Stimulated activated naive CD4-positive, alpha-beta T cell (primary cell): ENCODE data around the gene NOP56.
A peak's percentile ranks its signal among the peaks of the same experiment; 100 is the strongest.
"Not testable (repeated sequence)": the region's sequence is repeated elsewhere in the genome, so short reads cannot be mapped to it uniquely, and the experiment has no call there.

ENCODE experiments used
- DNase-seq, 6 experiments: peaks; one replicate each; lab custom pipeline; 2025; lab: John Stamatoyannopoulos, UW

Gene NOP56

DNA sequence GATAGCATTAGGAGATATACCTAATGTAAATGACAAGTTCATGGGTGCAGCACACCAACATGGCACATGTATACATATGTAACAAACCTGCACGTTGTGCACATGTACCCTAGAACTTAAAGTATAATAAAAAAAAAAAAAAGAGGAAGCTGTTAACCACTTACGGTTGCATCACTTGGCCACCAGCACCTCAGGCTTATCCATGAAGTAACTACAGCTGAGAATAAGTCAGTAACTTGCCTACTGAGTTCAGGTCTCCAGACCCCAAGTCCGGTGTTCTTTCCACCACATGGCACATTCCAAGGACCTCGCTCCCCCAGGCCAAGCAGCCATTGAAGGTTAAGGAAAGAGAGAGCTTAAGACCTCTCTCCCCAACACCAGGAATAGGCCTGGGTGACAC is 32.4 kb downstream of the NOP56 start:
- DNase-seq, result not testable (repeated sequence)

DNA sequence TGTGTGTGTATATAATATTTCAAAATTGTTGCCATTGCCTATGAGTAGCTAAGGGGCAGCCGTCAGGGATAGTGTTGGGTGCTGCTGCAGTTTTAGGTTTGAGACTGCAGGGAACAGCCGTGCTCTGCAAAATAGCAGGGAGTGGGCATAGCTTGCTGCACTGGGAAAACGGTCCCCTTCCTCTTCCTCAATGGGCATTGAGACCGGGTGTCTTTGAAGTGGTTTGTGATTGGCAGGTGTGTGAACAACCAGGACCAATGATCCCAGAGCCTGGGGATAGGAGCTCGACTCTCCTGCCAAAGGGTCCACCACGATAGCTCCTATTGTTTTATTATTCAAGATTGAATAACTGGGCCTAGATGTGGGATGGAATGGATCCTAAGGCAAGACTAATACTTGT is 35.1 kb downstream of the NOP56 start:
- DNase-seq, result no peak

DNA sequence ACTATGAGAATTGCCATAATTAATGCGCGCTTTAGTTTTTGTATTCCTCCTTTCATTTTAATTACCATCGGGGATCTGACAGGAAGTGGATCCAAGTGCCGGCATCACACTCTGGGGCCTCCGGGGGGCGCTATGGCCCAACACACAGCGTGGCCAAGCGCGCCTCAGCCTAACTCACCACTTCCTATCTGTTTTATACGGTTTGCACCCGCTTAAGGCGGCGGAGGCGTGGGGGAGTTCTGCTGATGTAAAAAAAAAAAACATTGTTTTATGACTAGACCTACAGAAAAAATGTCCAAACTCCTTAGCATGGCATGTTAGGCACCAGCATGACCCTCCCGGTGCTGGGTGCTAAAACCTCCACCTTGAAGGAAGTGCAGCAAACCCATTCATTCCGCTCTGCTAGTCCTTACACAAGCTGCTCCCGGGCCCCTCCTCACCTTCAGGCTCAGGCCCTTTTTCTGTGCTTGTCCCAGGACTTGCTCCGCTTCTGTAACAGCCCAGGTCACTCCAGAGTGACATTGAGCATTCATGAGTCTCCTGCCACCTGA is 35.7 kb downstream of the NOP56 start:
- peak; percentile 63 to 85 (median 69) for DNase-seq

DNA sequence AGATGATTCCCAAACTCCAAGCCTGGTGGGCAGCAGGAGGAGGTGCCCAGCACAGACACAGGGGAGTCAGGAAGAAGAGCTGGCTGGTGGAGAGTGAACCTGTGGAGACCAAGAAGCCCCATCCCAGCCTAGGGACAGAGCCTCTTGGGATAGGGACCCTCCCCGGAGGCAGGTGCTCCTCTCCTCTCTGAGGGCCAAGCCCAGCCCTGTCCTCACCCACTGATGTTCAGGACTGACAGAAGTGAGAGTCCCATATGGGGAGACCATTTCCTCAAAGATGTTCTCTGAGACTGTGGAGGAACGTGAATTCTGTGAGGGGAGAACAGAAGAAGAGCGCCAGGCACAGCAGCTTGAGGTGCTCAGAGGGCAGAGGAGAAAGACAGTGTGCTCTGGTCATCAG is 37.8 kb downstream of the NOP56 start:
- DNase-seq, result no peak

DNA sequence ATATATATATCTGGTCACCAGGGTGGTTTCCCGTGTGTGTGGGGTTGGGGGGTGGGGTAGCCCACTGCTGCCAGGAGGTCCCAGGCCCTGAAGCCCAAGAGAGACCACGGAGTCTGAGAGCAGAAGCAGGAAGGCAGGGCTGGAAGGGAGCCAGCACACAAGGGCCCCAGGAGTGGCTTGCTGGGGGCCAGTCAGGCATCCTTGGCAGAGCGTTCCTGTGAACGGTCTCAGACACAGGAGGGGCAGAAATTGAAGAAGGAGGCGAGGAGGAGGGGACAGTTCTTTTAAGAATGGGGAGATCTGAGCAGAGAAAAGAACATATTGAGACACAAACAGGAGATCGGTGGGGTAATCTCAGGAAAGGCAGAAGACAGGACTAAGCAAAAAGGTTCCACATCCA is 38.3 kb downstream of the NOP56 start:
- no peak for DNase-seq

DNA sequence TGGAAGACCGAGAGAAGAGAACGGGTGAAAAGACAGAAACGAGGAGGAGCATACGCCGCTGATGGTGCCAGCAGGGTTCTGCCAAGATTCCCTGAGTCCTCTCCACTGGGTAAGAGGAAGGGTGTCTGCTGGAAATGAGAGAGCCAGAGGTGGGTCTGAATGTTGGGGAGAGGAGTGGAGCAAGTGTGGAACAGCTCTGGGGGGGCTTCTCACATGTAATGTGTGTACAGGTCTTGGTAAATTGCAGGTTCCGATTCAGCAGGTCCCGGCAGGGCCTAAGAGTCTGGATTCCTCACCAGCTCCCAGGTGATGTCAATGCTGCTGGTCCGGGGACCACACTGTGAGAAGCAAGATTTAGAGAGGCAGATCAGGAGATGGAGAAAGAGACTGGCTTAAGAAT is 38.7 kb downstream of the NOP56 start:
- no peak for DNase-seq

DNA sequence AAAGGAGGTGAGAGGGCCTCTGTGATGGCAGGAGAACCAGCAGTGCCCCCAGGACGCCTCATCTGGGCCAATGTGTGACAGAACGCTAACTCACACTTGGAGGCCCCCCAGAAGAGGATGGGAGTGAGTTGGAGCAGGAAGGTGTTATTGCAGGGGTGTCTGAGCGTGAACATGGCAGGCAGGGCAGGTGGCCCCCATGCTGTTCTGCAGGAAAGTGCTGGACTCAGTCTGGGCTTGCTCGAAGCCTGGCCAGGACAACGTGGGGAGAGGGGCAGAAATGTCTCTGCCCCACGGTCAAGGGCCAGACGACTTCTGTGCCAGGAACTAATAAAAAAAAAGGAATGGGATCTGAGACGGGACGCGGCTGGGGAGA is 39.2 kb downstream of the NOP56 start:
- DNase-seq, result no peak

DNA sequence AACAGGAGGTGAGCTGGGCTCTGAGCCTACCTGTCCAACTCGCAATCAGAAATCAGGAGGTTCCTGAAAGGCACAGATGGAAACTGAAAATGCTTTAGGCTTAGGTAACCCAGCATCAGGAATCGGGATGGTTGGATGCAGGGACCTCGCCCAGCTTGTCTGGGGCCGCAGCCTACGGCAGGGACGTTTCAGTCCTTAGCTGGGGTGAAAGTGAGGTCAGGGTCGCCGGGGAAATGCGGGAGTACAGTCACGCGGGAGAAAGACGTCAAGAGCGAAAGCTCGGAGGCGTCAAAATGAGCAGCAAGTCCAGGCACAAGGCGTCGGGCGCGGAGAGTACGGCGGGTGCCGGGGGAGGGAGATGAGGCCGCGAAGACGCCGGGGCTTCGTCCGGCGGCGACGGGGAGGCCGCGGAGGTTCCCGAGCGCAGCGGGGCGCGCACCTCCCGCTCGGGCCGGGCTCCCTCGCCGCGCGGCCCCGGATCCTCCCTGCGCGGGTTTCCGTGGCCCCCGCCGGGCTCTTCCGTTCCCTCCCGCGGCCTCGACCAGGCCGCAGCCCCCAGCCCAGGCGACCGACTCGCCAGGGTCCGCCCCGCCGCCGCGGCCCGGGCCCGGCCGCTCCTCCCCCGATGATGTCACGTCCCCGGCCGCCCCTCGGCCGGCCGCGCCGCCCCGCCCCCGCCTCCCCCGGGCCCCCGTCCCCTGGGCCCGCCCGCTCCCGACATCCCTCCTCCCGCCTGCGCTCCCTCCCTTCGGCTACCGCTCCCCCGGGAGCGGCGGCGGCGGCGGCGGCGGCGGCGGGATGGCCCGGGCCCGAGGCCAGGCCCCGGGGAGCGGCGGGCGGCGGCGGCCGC is 39.8 kb downstream of the NOP56 start, which contains the start of gene EBF4:
EBF4 (plus strand) TSS at position 745 of the 850 bp plus-strand sequence. CDS start 866 bp downstream, outside the sequence.
- peak in 3 of 6 experiments; percentile 17 to 42 (median 21) for DNase-seq

DNA sequence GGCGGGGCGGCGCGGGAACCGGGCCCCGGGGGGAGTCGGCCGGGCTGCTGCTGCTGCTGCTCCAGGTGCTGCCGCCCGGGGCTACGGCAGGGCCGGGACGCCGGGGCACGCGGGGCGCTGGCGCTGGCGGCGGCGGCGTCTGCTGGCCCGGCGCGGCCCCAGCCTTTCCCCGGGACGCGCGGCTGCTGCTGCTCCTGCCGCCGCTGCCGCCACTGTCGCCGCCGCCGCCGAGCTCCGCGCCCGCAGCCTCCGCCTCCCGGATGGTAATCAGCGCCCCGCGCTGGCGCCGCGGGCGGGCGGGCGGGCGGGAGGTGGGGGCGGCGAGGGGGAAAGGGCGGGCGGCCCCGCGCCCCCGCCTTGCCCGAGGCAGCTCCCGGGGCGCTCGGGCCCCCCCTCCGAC is 40.5 kb downstream of the NOP56 start:
- peak in 3 of 6 experiments; percentile 22 to 47 (median 27) for DNase-seq

DNA sequence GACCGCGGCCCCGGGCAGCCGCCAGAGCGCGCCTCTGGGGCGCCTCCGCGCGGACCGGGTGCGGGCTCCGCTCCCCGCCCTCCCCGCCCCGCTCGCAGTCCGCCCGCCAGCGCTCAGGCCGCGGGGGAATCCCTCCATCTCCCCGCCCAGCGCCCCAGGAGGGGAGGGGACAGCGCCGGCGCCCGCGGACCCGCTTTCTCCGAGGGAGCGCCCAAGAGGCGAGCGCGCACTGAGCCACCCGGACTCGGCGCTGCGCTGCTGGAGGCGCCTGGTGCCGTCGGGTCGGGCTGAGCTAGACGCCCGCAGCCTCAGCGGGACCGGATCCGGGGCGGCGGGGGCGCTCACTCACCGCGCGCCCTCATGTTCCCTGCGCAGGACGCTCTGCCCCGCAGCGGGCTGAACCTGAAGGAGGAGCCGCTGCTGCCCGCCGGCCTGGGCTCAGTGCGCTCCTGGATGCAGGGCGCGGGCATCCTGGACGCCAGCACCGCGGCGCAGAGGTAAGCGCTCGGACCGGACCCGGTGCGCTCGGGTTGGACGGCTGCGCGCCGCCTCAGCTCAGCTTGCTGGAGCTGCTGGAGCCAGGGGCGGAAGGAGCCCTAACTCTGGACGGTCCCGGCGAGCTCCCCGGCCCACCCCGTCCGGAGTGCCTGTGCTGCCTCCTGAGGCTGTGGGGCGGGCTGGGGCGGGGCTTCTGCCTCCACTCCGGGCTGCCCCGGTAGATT is 41.0 kb downstream of the NOP56 start:
- peak; percentile 24 to 47 (median 41) for DNase-seq

DNA sequence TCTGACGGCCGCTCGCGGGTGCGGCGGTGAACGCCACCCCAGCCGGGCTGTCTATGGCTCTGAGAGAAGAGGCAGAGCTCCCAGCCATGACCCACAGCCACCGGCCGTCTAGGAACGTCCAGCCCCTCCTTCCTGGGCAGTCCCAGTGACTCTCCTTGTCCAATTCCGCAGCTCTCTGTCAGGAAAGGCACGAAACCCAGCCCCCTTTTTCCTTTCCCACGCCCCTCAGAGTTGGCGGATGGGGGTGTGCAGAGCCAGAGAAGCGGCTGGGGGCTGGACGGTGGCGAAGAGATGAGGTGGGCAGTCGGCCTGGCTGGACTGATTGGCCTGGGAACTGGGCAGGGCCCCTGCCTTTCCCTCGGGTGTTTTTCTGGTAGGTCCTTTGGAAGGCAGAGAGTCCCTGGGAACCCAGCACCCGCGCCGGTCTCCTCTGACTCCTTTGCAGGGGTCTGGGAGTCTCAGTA is 41.6 kb downstream of the NOP56 start:
- no peak for DNase-seq

DNA sequence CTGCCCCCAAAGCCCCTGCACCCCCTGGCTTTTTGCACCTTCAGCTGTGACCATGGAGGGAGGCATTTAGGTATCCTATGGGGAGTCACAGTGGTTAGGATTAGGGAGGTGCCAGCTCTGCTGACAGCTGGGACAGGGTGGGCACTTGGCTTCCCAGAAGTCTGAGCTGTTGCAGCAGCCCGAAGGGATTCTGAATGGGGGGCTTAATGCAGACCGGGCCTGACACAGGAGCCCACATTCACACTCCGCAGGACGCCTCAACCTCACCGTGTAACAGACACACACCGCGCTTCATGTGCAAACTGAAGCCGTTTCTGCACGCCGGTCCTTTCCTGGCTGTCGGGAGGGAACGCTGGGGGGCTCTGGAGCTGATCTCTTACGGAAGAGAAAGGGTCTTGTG is 42.1 kb downstream of the NOP56 start:
- no peak for DNase-seq

DNA sequence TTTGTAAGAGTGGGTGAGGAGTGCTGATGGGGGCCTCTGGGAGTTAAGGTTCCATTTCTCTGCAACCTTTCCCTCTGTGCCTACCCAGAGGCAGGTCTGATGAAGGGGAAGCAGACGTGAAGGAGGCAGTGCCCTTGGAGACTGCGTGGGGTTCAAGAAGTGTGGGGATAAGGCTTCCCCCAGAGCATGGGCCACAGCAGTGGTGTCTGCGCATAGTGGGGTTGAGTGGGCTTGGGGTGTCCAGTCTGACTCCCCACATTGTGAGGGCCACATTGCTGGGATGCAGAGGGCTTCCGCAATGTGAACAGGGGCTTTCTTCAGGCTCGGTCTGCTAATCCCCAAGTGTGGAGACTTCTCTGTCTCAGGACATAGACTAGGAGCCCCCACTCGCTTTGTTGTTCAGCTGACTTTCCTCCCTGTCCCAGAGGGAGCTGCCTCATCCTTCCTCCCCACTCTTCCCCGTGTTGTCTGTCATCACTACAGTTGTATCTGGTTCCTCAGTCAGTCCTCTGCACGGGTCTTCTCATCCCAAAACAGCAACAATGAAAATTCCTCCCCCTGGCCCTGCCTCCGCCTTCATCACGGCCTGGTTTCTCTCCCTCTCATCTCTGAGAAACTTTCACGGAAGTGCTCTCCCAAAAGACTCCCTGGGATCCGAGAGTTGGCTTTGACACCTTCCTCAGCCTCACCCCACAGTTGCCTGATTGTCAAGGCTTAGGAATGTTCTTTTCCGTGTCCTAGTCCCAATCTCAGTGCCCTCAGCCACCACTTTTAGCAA is 43.0 kb downstream of the NOP56 start:
- DNase-seq, result no peak

DNA sequence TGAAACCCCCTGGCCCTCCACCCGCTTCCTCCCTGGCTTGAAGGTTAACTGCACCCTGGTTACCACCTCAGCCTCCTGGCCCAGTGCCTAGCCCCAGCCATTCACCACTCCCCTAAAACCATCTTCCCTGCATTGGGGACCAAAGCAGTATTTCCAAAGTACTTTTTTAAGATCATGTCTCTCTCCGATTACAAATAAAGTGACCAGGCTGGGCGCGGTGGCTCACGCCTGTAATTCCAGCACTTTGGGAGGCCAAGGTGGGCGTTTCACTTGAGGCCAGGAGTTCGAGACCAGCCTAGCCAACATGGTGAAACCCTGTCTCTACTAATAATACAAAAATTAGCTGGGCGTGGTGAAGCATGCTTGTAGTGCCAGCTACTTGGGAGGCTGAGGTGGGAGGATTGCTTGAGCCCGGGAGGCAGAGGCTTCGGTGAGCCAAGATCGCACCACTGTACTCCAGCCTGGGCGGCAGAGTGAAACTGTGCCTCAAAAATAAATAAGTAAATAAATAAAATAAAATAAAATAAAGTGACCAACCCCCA is 43.6 kb downstream of the NOP56 start:
- DNase-seq, result not testable (repeated sequence)

DNA sequence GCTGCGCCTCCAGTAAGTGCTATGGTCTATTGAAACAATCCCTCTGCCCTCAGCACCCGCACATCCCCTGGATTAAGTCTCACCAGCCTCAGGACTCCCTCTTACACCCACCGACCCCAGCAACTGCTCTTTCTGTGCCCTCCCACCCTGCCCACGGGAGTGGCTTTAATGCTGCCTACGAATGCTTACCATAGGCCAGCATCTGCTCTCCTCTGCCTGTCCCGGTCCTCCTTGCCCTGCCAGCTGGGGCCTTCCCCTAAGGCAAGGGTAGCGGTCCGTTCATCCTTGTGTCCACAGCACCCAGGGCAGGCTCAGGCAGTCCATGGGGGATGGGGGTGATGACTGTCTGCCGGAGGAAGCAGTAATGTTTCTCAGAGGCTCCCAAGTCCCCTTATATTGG is 44.2 kb downstream of the NOP56 start:
- no peak for DNase-seq

DNA sequence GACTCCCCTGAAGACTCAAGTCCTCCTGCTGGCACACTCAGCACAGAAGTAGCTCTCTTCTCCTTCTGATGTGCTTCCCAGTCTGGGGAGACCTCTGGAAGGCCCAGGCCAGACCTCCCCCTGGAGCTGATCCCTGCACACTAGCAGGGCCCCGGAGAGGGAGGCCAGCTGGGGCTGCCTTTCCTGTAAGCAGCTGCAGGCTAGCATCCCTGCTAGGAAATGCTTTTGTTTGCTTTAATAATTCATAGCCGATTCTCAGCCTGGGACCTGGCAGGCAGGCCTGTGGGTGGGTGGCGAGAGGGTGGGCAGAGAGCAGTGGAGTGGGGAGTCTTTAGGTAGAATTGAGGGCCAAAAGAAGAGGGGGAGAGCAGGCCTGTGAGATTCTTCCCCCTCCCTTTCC is 45.3 kb downstream of the NOP56 start:
- DNase-seq, result no peak

DNA sequence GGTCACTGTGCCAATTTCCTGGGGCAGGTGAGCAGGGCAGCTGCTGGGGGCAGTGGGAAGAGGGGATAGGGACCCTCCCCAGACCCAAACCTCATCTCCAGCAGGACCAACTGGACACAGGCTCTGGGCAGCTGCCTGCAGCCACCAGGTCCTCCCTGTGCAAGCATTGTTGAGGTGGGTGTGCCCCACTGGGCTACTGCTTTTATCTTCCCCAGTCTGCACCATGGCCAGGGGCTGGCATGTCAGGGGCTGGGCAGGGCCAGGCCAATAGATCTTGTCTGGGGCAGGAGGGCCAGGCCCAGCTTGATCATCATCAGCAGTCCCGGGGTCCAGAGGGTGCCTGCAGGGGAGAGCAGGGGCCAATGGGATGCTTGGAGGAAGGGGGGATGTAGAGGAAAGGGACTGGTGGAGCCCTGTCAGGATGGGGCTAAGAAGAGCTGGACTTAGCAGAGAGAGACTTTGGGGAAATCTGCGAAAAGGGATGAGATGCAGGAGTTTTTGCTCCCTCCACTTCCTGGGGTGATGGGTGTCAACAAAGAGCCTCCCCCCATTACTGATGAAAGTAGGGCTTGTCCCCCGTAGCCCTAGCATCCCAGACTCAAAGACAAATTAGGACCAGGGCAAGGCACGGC is 45.9 kb downstream of the NOP56 start:
- DNase-seq, result no peak

DNA sequence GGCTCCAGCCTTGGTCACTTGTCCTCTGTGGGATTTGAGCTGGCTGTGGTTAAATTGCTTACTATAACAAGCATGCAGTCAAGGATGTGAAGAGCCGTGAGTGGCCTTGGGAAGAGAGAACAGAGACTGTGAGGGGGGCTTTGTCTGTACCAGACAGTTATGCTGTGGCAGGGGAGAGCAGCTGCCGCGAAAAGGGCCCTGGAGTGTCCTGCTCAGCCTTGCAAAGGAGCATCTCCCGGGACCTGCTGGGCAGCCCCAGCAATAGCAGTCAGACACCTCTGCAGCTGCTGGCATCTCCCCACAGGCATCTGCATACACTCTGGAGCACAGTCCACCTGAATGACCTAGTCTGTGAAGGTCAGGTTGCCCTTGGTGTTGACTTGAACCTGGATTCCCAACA is 46.5 kb downstream of the NOP56 start:
- DNase-seq, result no peak

DNA sequence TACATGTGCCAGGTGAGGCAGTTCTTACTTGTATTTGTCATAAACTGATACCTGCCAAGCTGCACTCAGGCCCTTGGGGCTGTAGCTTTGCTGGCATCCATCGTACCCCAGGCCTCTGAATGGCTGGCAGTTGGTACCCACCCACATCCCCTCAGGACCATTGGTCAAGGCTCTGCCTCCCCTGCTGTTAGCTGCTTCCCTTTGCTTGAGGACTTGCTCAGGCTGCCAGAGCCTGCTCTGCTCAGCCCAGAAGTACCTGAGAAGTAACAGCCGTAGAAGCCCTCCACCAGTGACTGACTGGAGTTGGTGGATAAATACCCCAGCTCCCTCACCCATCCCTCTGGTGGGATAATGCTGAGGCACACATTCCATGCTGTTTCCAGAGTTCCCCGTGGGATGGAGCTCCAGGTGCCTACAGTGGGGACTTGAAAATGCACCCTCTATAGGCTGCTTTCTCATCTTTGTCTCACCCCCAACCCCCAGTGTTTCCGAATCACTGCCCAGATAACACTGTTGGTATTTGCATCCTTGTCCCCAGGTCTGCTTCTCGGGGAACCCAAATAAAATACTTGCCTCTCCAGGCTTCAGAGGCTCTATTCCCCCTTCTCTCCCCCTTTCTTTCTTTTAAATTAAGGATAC is 47.5 kb downstream of the NOP56 start:
- DNase-seq, result no peak

DNA sequence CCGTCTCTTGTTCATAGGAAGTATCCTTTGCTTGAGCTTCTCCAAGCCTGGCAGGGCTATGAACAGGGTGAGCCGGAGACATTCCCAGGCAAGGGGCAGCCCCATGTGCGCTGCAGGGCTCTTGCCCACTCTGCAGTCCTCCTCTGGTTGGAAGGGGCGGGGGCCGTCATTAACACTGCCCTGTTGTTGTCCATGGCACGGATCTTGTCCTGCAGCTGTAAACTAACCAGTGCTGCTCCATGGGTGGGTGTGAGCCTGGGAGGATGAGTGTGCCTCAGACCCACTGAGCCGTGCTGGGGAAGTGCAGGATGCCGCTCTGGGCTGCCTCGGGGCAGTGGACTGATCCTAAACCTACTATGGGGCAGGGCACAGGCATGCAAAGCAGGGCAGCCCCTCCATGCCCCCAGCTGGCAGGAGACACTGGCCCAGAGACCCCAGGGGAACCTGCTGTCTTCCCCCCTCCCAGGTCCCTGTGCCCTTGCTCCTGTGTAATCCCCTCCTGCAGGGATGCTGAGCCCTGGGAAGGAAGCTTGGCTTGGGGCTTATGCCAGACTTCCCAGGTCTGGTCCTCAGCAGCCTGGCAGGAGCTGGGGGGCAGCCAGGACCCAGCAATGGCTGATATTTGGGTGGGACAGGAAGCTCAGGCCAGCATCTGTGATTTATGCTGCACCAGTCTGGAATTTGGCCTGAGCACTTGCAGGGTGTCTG is 48.6 kb downstream of the NOP56 start:
- DNase-seq, result no peak
